ENCODE data around the gene NUTM2A.
"Not testable (repeated sequence)": the region's sequence is repeated elsewhere in the genome, so short reads cannot be mapped to it uniquely, and the experiment has no call there.

GRCh38 chr10:87216120-87216519 is 9.1 kb upstream of the NUTM2A start:
- not testable (repeated sequence) for TF ChIP-seq EZH2 (IDR thresholded peaks at IDR 0.05; ENCODE audit: insufficient read depth, low read length); CTCF (IDR thresholded peaks at IDR 0.05; ENCODE audit: insufficient read depth, low read depth, low read length)

Data from astrocyte (in vitro differentiated cells and primary cell).